Rectal smooth muscle tissue (tissue), 1 donor: ENCODE results near the gene ATXN7L1.
A peak's percentile ranks its signal among the peaks of the same experiment; 100 is the strongest.

Experiments
- H3K27ac ChIP-seq: one replicate; pipeline ENCODE4 v1.7.0; 2013; ENCODE audit warnings: low read depth, low read length, inconsistent platforms
- H3K27me3 ChIP-seq: one replicate; pipeline ENCODE4 v1.7.0; 2013; ENCODE audit warnings: low read length; ENCODE audit not compliant: control insufficient read depth, insufficient read depth
- H3K36me3 ChIP-seq: one replicate; pipeline ENCODE4 v1.7.0; 2013; ENCODE audit warnings: low read length; ENCODE audit not compliant: control insufficient read depth, insufficient read depth
- H3K4me1 ChIP-seq: one replicate; pipeline ENCODE4 v1.7.0; 2013; ENCODE audit warnings: low read length; ENCODE audit not compliant: control insufficient read depth, insufficient read depth
- H3K4me3 ChIP-seq: one replicate; pipeline ENCODE4 v1.7.0; 2013; ENCODE audit warnings: low read length
- H3K9ac ChIP-seq: one replicate; pipeline ENCODE4 v1.7.0; 2013; ENCODE audit warnings: low read length

Gene ATXN7L1

DNA sequence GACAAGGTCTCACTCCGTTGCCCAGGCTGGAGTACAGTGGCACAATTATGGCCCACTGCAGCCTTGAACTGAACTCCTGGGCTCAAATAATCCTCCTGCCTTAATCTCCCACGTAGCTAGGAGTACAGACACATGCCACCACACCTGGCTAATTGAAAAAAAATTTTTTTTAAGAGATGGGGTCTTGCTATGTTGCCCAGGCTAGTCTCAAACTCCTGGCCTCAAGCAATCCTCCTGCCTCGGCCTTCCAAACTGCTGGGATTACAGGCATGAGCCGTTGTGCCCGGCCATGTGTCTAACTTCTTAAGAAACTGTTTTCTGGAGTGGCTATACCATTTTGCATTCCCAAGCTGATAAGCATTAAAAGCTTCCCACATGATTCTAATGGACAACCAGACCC lies 285.6 kb downstream of the ATXN7L1 start:
- Histone ChIP-seq H3K4me1 (no peaks in the 10 kb centered on the region), H3K9ac (no peak overlapping the region), H3K36me3 (no peaks in the 10 kb centered on the region), H3K27ac (no peak overlapping the region), H3K4me3 (no peak overlapping the region), H3K27me3 (no peaks in the 10 kb centered on the region)

DNA sequence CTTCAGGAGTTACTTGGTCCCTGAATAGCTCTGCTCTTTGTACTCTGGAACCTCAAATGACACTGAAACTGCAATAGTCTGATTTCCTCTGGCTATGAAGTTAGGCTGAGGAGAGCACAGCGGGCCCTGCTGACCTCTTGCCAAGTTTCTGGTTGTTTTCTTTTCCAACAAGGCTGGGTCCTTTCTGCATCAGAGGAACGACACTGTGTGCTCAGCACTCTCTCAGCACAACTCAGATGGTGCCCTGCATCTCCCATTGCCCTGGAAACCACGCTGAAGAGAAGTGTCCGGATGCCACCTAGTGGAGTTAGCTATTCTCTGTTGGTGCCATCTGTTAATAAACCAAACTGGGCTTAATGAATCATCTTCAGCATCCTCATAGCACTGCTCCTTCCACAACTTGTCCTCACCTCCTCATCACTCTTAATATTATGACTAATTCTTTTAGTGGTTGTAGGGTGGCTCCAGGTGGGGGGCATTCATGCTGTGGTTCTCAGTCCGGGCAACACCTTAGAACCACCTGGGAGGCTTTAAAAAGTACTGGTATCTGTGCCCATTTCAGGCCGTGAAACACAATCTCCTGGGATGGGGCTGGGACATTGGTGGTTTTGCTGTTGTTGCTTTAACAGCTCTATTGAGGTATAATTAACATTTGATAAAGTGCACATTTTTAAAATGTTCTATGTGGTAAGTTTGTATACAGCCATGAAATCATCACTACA lies 286.9 kb downstream of the ATXN7L1 start:
- Histone ChIP-seq H3K36me3 (no peaks in the 10 kb centered on the region), H3K27me3 (no peaks in the 10 kb centered on the region), H3K27ac (no peak overlapping the region), H3K9ac (no peak overlapping the region), H3K4me3 (no peak overlapping the region), H3K4me1 (no peaks in the 10 kb centered on the region)

DNA sequence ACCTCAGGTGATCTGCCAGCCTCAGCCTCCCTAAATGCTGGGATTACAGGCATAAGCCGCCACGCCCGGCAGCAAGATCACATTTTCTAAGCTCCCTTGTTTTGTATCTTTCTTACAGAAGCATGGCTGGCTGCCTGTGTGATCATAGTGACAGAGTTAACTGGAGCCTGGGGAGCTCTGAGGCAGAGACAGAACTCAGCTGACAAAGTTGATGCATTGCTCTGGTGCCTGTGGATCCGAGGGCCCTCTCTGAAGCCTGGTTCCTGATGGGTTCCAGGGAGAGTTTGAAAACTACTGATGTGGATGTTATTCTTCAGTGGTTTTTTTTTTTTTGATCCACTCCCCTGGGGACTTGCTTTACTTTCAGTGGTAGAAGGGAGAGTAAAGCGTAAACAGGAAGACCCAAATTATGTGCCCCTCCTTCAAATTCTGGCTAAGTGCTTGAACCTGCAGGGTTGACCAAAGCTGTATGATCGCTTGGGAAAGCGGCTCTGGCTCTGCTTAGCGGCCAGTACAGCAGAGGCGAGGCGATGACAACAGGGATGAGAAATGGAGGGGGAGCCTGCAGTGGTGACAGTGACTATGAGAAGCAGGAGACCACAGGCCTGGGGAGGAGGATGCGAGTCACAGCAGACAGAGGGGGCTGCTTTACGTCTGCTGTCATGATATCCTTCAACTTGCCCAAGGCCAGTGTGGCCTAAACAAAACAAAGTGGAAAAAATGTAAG lies 288.3 kb downstream of the ATXN7L1 start:
- Histone ChIP-seq H3K9ac (no peak overlapping the region), H3K36me3 (no peaks in the 10 kb centered on the region), H3K4me1 (no peaks in the 10 kb centered on the region), H3K27me3 (no peaks in the 10 kb centered on the region), H3K4me3 (no peak overlapping the region), H3K27ac (no peak overlapping the region)

DNA sequence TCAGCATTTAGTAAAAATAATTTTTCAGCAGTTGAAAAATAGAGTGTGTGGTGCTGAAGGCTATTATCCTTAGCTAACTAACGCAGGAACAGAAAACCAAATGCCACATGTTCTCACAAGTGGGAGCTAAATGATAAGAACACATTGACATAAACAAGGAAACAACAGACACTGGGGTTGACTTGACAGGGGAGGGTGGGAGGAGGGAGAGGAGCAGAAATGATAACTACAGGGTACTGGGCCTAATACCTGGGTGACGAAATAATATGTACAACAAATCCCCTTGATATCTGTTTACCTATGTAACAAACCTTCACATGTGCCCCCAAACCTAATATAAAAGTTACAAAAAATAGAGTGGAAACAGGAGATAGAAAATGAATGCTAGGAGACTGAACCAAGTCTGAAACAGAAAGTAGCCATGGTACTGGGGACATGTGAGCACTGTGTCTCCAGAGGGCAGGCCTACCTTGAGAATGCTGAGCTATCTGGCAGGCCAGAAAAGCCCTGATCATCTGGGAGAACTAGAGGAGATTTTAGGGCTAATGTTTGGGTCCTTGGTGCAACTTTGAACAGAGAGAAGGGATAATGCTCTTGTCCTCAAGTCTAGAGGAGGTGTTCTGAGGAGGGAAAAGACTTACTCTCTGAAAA lies 290.4 kb downstream of the ATXN7L1 start:
- H3K9ac ChIP-seq: no peak overlapping the region
- H3K4me3 ChIP-seq: no peak overlapping the region
- H3K27ac ChIP-seq: no peak overlapping the region
- peaks cover 3% of the 10 kb centered on the region for H3K4me1 ChIP-seq
- H3K27me3 ChIP-seq: no peaks in the 10 kb centered on the region
- H3K36me3 ChIP-seq: no peaks in the 10 kb centered on the region

DNA sequence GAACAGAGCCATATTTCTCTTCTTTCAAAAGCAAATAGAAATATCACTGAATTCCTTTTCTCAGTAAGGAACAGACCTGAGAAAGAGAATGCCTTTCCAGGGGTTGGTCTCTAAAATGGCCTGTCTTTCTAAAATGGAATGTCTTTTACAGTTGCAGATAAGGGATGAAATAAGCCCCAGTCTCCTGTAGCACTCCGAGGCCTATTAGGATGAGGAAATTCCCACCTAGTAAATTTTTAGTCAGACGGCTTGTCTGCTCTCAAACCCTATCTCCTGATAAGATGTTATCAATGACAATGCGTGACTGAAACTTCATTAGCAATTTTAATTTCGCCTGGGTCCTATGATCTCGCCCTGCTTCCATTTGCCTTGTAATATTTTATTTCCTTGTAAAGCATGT lies 292.2 kb downstream of the ATXN7L1 start:
- Histone ChIP-seq H3K36me3 (no peaks in the 10 kb centered on the region), H3K27me3 (no peaks in the 10 kb centered on the region), H3K4me1 (peaks cover 3% of the 10 kb centered on the region), H3K27ac (no peak overlapping the region), H3K9ac (no peak overlapping the region), H3K4me3 (no peak overlapping the region)

DNA sequence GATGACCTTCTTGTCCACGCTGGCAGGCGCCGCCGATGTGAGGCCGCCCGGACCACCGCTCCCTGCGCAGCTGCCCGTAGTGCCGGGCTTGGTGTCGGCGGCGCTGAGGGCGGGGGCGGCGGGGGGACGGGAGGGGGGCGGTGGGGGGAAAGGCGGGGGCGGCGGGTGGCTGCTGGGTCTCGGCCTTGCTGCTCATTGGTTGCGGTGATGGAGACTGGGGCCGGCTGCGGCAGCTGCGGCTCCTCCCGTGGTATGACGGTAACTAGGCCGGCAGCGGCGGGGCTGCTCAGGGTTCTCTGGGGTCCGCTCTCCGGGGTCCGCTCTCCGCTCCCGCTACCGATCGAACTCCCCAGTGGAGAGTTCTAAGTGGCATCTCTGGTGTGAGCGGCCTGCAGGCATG lies 293.3 kb downstream of the ATXN7L1 start:
- Histone ChIP-seq H3K9ac (no peak overlapping the region), H3K36me3 (no peaks in the 10 kb centered on the region), H3K4me1 (peaks cover 3% of the 10 kb centered on the region), H3K27ac (no peak overlapping the region), H3K27me3 (no peaks in the 10 kb centered on the region), H3K4me3 (no peak overlapping the region)

DNA sequence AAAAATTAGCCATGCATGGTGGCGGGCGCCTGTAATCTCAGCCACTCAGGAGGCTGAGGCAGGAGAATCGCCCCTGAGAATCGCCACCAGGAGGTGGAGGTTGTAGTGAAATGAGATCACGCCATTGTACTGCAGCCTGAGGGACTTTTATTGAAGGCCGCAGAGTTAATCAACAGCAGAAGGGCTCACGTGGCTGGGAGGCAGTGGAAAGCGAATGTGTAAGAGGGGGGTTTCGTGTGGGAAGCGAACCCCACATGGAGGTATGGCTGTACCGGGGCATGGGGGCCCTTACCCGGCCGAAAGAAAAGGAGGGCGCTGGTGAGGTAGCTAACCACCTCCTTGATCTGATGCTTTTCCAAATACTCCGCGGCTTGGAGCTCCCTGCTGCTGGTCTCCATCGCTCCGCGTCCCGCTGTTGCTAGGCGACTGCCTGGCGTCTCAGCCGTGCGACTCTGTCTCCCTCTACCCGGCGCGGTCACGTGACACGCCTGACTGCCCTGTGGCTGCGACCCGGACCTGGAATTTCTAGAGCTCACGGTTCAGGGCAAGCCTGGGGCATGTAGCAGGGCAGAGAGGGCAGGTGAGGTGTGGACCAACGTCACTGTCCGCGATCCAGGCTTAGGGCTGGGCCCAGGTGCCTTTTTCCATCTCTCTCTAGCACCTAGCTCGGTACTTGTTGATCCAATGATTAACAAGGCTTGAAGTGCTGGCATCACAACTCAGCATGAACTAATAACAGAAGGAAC lies 295.2 kb downstream of the ATXN7L1 start, which contains the start of gene EFCAB10:
TSS of gene EFCAB10 (minus strand) at position 428 of the 746 bp plus-strand sequence. CDS start at position 398, 30 bp downstream.
- Histone ChIP-seq H3K4me3 (peak within 1 kb of the TSS; percentile 60), H3K36me3 (no peaks in the 10 kb centered on the region), H3K9ac (no peak within 1 kb of the TSS), H3K4me1 (peaks cover 3% of the 10 kb centered on the region), H3K27me3 (no peaks in the 10 kb centered on the region), H3K27ac (no peak within 1 kb of the TSS)

DNA sequence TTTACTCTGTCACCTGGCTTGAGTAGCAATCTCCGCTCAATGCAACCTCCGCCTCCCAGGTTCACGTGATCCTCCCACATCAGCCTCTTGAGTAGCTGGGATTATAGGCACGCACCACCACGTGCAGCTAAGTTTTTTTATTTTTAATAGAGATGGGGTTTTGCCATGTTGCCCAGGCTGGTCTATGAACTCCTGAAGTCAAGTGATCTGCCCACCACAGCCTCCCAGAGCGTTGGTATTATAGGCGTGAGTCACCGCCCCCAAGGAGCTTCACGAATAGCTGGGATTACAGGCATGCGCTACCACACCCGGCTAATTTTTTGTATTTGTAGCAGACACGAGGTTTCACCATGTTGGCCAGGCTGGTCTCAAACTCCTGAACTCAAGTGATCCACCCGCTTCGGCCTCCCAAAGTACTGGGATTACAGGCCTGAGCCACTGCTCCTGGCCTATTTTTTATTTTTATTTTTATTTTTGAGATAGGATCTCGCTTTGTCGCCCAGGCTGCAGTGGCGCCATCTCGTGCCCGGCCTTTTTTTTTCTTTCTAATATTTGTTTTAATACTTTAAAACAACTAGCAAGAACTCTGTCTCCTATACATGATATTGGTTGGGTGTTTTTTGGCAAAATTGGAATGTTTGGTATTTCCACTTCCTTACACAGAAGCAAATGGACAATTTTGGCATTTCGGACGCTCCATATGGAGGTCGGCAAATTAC lies 296.2 kb downstream of the ATXN7L1 start:
- peaks cover 3% of the 10 kb centered on the region for H3K4me1 ChIP-seq
- H3K27ac ChIP-seq: no peak overlapping the region
- H3K36me3 ChIP-seq: no peaks in the 10 kb centered on the region
- no peaks in the 10 kb centered on the region for H3K27me3 ChIP-seq
- no peak overlapping the region for H3K4me3 ChIP-seq
- no peak overlapping the region for H3K9ac ChIP-seq

DNA sequence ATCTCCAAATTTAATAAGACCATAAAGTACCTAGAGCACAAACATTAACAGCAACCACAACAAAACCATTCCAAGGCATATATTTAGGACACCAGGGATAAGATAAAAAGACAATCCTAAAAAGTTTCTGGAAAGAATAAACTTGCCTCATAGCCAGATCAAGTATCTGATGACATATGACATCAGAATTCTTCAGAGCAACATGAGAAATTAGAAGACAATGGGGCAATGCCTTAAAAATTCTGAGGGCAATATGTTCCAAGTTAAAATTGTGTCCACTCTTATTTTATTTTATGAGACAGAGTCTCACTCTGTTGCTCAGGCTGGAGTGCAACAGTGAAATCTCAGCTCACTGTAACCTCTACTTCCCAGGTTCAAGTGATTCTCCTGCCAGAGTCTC lies 297.9 kb downstream of the ATXN7L1 start:
- no peak overlapping the region for H3K9ac ChIP-seq
- H3K27ac ChIP-seq: no peak overlapping the region
- H3K36me3 ChIP-seq: no peaks in the 10 kb centered on the region
- no peaks in the 10 kb centered on the region for H3K27me3 ChIP-seq
- no peak overlapping the region for H3K4me3 ChIP-seq
- peaks cover 3% of the 10 kb centered on the region for H3K4me1 ChIP-seq

DNA sequence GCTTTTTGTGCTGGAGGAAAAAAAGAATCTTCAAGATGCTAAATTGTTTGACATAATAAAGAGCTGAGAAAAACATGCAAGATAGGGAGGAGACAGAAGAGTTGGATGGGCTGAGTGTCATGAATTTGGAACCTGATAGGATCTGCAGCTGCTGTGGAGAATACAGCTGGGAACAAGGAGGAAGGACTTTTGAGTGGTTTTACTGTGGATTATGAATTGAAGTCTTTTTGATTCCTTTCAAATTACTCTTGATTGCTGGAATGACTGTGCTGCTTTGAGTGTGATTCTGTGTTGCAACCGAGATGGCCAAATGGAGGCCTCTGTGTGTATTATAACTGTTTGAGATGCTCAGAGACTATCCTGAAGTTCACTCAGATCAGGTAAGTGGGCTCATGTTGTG lies 299.1 kb downstream of the ATXN7L1 start:
- no peaks in the 10 kb centered on the region for H3K27me3 ChIP-seq
- no peak overlapping the region for H3K27ac ChIP-seq
- peaks cover 3% of the 10 kb centered on the region for H3K4me1 ChIP-seq
- no peaks in the 10 kb centered on the region for H3K36me3 ChIP-seq
- H3K9ac ChIP-seq: no peak overlapping the region
- H3K4me3 ChIP-seq: no peak overlapping the region

DNA sequence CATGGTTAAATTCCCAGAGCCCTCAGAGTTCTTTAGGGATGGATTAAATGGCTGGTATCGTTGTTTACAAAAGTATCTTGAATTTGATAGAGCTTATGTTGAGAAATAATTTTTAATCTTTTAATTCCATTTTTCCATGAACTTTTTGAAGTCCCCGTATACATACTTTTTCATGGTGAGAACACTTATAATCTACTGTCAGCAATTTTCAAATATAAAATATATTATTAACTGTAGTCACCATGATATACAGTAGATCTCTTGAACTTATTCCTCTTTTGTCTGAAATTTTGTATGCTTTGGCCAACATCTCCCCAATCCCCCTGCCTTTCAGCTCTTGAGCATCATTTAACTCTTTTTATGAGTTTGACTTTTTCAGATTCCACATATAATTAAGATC lies 304.5 kb downstream of the ATXN7L1 start:
- Histone ChIP-seq H3K9ac (no peak overlapping the region), H3K4me1 (no peaks in the 10 kb centered on the region), H3K36me3 (peaks cover 5% of the 10 kb centered on the region), H3K27ac (no peak overlapping the region), H3K27me3 (no peaks in the 10 kb centered on the region), H3K4me3 (no peak overlapping the region)

DNA sequence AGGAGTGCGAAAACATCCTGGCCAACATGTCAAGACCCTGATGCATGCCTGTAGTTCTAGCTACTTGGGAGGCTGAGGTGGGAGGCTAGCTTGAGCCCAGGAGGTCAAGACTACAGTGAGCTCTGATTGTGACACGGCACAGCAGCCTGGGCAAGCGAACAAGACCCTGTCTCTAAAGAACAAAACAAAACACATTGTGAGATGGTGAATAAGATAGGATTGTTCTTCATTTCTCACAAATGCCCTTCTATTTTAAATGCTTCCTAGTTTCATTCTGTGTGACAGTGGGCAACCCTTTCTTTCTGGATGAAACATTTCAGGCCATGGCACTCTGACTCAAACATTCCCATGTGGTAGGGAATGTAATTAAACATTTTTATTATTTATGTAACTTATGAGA lies 308.6 kb downstream of the ATXN7L1 start:
- H3K4me3 ChIP-seq: no peak overlapping the region
- H3K9ac ChIP-seq: no peak overlapping the region
- no peaks in the 10 kb centered on the region for H3K27me3 ChIP-seq
- peaks cover 12% of the 10 kb centered on the region for H3K36me3 ChIP-seq
- no peaks in the 10 kb centered on the region for H3K4me1 ChIP-seq
- H3K27ac ChIP-seq: no peak overlapping the region
